Gastroesophageal sphincter (tissue), 4 donors: Measurements from ENCODE around the gene PCSK4. TPM values are rescaled to one million over a fixed set of nuclear protein-coding genes. Genes with fewer than 3 reads are reported as not detected.
"Not testable (repeated sequence)": the region's sequence is repeated elsewhere in the genome, so short reads cannot be mapped to it uniquely, and the experiment has no call there.

Experiments used
- ATAC-seq: fragments of 150-250 bp; one replicate; pipeline ENCODE4 v1.9.1; 2016; ENCODE audit warnings: mild to moderate bottlenecking, moderate library complexity
- H3K27ac ChIP-seq, 4 donors: fragments of 200-600 bp; sonication (generic) in 3 of 4; 1 replicate in 3 of 4; 2 replicates in 1 of 4; pipeline ENCODE4 v1.5.1; 2016 to 2019
- H3K27me3 ChIP-seq: fragments of 200-600 bp; sonication (generic); one replicate; pipeline ENCODE4 v1.5.1; 2019
- H3K36me3 ChIP-seq, 2 donors: fragments of 200-600 bp; sonication (generic); one replicate each; pipeline ENCODE4 v1.5.1; 2019; ENCODE audit warnings: control low read depth in 1 of 2
- H3K4me1 ChIP-seq, 3 donors: fragments of 200-600 bp; sonication (generic); 1 replicate in 2 of 3; 2 replicates in 1 of 3; pipeline ENCODE4 v1.5.1; 2016 to 2019; ENCODE audit warnings: control low read depth in 2 of 3
- H3K4me3 ChIP-seq, 2 donors: fragments of 200-600 bp; sonication (generic); one replicate each; pipeline ENCODE4 v1.5.1; 2019; ENCODE audit warnings: mild to moderate bottlenecking in 1 of 2, moderate library complexity in 1 of 2
- H3K9me3 ChIP-seq, 3 donors: fragments of 200-600 bp; sonication (generic); one replicate each; pipeline ENCODE4 v1.5.1; 2017 to 2019; ENCODE audit warnings: control low read depth in 2 of 3
- EP300 ChIP-seq: sonication (generic); formaldehyde crosslinking; IDR thresholded peaks from one replicate; pipeline ENCODE4 v1.6.1; 2017; ENCODE audit warnings: antibody characterized with exemption, mild to moderate bottlenecking
- POLR2A ChIP-seq, 2 donors: fragments of 450-650 bp; IDR thresholded peaks; one replicate each; pipeline ENCODE4 v1.6.1; 2017; ENCODE audit warnings: antibody characterized with exemption in 2 of 2, mild to moderate bottlenecking in 2 of 2, moderate library complexity in 1 of 2
- POLR2AphosphoS5 ChIP-seq: sonication (generic); formaldehyde crosslinking; IDR thresholded peaks from one replicate; pipeline ENCODE4 v1.6.1; 2017; ENCODE audit warnings: antibody characterized with exemption
- WGBS, 2 donors: methylation state at CpG; one replicate each; pipeline ENCODE4 v1.1.5; 2018; ENCODE audit warnings: low coverage in 1 of 2; 5-methylcytosine and 5-hydroxymethylcytosine counted together
- total RNA-seq, 4 donors: library from RNA; depleted of rRNA; stranded (reverse); fragments of >200 nt; gene quantifications; one replicate each; pipeline ENCODE4 v1.1.0, GENCODE V29; 2016
- TF ChIP-seq, protein P1 (sequence below), 4 experiments: fragments of 200-600 bp in 2 of 4; fragments of 450-650 bp in 2 of 4; sonication (generic) in 1 of 4; IDR thresholded peaks; one replicate each; pipeline ENCODE4 v1.5.1; 2017 to 2019; ENCODE audit warnings: antibody characterized with exemption in 4 of 4, mild to moderate bottlenecking in 2 of 4, moderate library complexity in 2 of 4

The PCSK4 gene
- total RNA-seq, 4 donors from 2014 or later = 0.94 to 2.2 (median 2.0) TPM

DNA sequence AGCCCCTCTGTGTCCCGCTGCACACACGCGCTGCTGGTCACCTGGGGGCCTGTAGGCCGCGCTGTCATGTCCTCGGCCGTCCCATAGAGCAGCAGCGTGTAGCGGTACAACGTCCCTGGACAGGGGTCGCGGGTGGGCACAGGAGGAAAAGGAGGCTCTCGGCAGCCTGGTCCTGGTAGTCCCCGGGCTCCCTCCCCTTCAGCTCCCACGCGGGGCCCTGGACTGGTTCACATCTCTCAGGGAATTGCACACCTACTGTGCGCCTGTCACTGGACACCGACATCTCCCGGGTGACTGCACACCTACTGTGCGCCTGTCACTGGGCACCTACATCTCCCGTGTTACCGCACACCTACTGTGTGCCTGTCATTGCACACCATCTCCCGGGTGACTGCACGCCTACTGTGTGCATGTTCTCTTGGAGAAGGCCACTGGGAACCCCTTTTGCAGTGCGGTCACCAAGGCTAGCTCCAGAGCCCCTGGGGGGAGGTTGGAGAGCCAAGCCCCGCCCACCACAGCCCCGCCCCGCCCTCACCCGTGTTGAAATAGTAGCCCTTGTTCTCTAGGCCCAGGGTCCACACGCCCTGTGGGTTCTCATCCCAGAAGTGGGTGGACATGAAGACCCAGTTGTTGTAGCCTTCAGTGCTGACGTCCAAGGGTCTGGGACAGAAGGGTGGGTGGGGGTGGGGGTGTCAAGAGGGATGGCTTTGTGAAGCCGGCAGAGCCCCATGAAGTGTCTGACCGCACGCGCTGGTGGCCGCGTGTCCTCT is 7.6 kb downstream of the PCSK4 start:
- no peak for TF ChIP-seq POLR2AphosphoS5
- no peak for TF ChIP-seq POLR2A (IDR thresholded peaks at IDR 0.05)
- TF ChIP-seq, protein P1, sequence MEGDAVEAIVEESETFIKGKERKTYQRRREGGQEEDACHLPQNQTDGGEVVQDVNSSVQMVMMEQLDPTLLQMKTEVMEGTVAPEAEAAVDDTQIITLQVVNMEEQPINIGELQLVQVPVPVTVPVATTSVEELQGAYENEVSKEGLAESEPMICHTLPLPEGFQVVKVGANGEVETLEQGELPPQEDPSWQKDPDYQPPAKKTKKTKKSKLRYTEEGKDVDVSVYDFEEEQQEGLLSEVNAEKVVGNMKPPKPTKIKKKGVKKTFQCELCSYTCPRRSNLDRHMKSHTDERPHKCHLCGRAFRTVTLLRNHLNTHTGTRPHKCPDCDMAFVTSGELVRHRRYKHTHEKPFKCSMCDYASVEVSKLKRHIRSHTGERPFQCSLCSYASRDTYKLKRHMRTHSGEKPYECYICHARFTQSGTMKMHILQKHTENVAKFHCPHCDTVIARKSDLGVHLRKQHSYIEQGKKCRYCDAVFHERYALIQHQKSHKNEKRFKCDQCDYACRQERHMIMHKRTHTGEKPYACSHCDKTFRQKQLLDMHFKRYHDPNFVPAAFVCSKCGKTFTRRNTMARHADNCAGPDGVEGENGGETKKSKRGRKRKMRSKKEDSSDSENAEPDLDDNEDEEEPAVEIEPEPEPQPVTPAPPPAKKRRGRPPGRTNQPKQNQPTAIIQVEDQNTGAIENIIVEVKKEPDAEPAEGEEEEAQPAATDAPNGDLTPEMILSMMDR (IDR thresholded peaks at IDR 0.05) = no peak
- no peak for TF ChIP-seq EP300
- Histone ChIP-seq H3K27me3 (no peaks in the 10 kb centered on the region), H3K4me3 (no peak overlapping the region), H3K36me3 (peaks cover 0 to 2% of the 10 kb centered on the region in 2 donors), H3K27ac (no peak overlapping the region), H3K9me3 (no peaks in the 10 kb centered on the region), H3K4me1 (peaks cover 0 to 22% (median 12%) of the 10 kb centered on the region in 3 donors)
- WGBS, 2 donors = 85% methylated on average over 20 of the region's 37 CpGs; no CpG with 5 or more reads in 1 of the 2 donors
- ATAC-seq = no peak

DNA sequence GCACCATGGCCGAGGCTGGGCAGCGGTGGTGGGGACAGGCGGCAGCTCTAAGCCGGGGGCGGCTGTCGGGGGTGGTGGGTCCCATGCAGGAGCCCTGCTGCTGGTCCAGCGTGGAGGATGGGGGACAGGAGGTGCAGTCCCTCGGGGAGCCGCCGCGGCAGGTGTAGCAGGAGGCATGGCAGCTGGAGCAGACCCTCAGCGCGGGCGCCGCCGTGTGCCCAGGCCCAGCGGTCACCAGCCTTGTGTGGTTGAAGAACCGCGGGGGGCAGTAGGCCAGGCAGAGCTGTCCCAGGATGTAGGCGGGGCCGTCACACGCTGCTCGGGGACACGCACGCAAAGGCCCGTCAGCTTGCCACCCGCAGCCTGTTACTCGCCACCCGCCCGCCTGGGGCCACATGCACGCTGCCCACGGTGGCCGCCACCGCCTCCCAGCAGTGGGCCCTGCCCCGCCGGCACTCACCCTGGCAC is 8.2 kb downstream of the PCSK4 start:
- H3K9me3 ChIP-seq = no peaks in the 10 kb centered on the region
- H3K27ac ChIP-seq = no peak overlapping the region
- 100% methylated on average over 2 of the region's 36 CpGs; no CpG with 5 or more reads in 1 of the 2 donors for WGBS, 2 donors
- no peak for TF ChIP-seq EP300
- TF ChIP-seq, protein P1 (IDR thresholded peaks at IDR 0.05) = no peak
- no peak for TF ChIP-seq POLR2A (IDR thresholded peaks at IDR 0.05)
- no peak for TF ChIP-seq POLR2AphosphoS5
- peaks cover 0 to 28% (median 12%) of the 10 kb centered on the region in 3 donors for H3K4me1 ChIP-seq
- H3K4me3 ChIP-seq = no peak overlapping the region
- ATAC-seq = no peak
- no peaks in the 10 kb centered on the region for H3K27me3 ChIP-seq
- peaks cover 0 to 7% of the 10 kb centered on the region in 2 donors for H3K36me3 ChIP-seq

DNA sequence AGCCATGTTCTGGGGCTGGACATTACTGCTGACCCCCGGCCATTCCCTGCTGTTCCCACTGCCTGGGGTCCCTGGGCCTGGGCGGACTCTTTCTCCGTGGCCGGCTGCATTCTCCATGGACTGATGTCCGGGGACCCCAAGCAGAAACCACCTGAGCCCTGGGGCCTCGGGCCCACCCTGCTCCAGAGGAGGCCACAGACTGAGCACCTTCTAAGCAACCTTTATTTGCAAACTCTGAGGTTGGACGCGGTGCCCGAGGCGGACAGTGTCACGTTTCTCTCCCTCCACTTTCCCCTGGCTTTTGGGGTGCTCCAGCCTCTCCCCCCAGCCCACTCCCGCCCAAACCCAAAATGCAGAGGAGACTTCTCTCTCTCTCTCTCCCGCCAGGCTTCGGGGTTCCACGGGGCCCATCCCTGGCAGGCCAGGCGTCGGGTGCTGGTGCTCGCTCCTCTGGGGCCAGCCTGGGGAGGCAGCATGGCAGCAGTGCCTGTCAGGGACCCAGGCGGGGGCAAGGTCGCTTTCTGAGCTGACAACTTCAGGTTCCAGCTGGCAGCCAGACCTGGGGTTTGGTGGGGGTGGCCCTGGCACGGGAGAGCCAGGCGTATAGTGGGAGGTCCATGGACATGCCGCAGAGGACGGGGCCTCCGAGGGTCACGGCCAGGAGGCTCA is 8.8 kb downstream of the PCSK4 start:
- H3K27me3 ChIP-seq = no peaks in the 10 kb centered on the region
- 90 to 93% methylated on average over 2 to 4 of the region's 26 CpGs for WGBS, 2 donors
- ATAC-seq = no peak
- H3K9me3 ChIP-seq = no peaks in the 10 kb centered on the region
- no peak overlapping the region for H3K27ac ChIP-seq
- no peak for TF ChIP-seq POLR2A (IDR thresholded peaks at IDR 0.05)
- TF ChIP-seq, protein P1 (IDR thresholded peaks at IDR 0.05) = no peak
- TF ChIP-seq POLR2AphosphoS5 = no peak
- TF ChIP-seq EP300 = no peak
- H3K4me3 ChIP-seq = no peak overlapping the region
- peaks cover 0 to 28% (median 12%) of the 10 kb centered on the region in 3 donors for H3K4me1 ChIP-seq
- peaks cover 0 to 12% of the 10 kb centered on the region in 2 donors for H3K36me3 ChIP-seq

DNA sequence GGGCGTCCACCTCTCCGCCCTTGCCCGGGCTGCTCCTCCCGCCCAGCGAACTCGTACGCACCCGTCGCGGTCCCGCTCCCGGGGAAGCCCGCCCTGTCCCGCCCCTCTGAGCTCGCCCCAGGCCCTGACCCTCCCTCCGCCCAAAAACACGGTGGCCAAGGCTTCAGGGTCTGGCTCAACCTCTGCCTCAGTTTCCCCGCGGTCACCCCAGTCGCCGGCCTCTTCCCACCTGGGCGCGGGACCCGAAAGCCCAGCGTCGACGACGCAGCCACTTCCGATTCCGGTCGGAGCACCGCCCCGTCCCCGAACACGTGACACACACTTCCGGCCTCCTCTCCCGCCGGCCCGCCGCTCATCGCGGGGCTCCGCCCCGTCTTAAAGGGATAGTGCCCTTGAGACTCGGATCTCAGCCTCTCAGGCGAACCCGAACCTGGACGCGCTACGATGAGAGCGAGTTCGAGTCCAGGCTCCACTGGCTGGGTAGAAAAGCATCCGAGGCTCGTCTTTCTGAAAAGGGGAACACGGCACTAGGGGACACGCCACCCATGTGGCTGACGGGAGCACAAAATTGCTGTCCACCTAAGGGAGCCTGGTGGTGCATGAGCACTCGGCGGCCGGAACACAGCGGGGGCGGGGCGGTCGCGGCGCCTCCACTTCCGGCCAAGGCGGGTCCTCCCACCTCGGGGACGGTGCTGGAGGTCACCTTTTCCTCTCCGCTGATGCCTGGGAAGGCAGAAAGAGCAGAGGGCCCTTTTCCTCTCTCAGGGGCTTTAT is 11.0 kb downstream of the PCSK4 start, which contains the start of gene C19orf25:
Gene C19orf25, minus strand, starts transcription at position 282 of the 774 bp plus-strand sequence. CDS start 312 bp downstream, outside the sequence.
- peaks cover 8% of the 10 kb centered on the region for H3K27me3 ChIP-seq
- H3K4me1 ChIP-seq = peaks cover 0 to 39% (median 12%) of the 10 kb centered on the region in 3 donors
- H3K36me3 ChIP-seq = peaks cover 0 to 34% of the 10 kb centered on the region in 2 donors
- TF ChIP-seq, protein P1 (IDR thresholded peaks at IDR 0.05) = peak in 1 of 4 experiments; percentile 20
- peak; percentile 76 for TF ChIP-seq POLR2AphosphoS5
- no peak for TF ChIP-seq EP300
- peak; percentile 65 to 76 for TF ChIP-seq POLR2A (IDR thresholded peaks at IDR 0.05)
- no peaks in the 10 kb centered on the region for H3K9me3 ChIP-seq
- peak within 1 kb of the TSS in 3 of 4 donors; percentile 73 to 85 (median 77) for H3K27ac ChIP-seq
- WGBS, 2 donors = 0% methylated on average over 9 of the region's 71 CpGs; no CpG with 5 or more reads in 1 of the 2 donors
- H3K4me3 ChIP-seq = peak within 1 kb of the TSS; percentile 59 to 92
- peak; percentile 97 for ATAC-seq

DNA sequence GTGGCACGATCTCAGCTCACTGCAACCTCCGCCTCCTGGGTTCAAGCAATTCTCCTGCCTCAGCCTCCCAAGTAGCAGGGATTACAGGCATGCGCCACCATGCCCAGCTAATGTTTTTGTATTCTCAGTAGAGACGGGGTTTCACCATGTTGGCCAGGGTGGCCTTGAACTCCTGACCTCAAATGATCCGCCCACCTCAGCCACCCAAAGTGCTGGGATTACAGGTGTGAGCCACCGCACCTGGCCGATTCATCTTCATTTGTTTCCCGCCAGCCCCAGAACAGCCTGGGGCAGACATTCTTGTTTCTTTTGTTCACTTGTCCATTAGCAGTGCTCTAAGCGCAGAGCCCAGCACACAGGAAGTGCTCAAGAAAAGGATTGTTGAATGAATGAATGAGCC is 13.1 kb downstream of the PCSK4 start:
- H3K27ac ChIP-seq, H3K9me3 ChIP-seq, H3K4me3 ChIP-seq, ATAC-seq: not testable (repeated sequence)
- H3K36me3 ChIP-seq = peaks cover 0 to 38% of the 10 kb centered on the region in 2 donors
- peaks cover 28% of the 10 kb centered on the region for H3K27me3 ChIP-seq
- 86% methylated on average over 9 of the region's 9 CpGs; no CpG with 5 or more reads in 1 of the 2 donors for WGBS, 2 donors
- H3K4me1 ChIP-seq = peaks cover 0 to 59% (median 19%) of the 10 kb centered on the region in 3 donors
